Skeletal muscle cell (primary cell): ENCODE measurements around the gene PVALB.
"Not testable (repeated sequence)": the region's sequence is repeated elsewhere in the genome, so short reads cannot be mapped to it uniquely, and the experiment has no call there.

Experiments used
- DNase-seq: peaks from one replicate; pipeline ENCODE4 v3.0.0-alpha.2; 2010; ENCODE audit warnings: low read depth
- H3K4me3 ChIP-seq: 2 replicates; pipeline ENCODE4 v1.5.1; 2011; ENCODE audit warnings: low read depth, mild to moderate bottlenecking, control low read depth, low read length, moderate library complexity

The PVALB gene

DNA sequence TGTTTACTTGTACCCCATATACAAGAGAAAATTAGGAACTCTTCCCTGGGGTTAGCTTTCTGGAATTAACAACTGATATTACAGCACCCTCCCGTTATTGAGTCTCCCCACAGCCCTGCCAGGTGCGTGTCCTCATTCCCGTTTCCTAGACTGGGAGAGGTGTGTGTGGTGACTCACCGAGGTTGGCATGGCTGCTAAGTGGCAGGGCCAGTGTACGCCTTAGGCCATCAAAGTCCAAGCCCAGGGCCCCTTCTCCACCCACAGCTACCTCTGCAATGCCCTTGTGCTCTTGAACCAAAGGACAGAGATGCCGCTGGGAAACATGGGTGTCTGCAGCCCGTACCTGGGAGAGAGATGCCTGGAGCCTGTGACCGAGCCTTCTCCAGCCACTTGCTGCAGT is 53.3 kb downstream of the PVALB start:
- H3K4me3 ChIP-seq: no peak overlapping the region
- DNase-seq: no peak

DNA sequence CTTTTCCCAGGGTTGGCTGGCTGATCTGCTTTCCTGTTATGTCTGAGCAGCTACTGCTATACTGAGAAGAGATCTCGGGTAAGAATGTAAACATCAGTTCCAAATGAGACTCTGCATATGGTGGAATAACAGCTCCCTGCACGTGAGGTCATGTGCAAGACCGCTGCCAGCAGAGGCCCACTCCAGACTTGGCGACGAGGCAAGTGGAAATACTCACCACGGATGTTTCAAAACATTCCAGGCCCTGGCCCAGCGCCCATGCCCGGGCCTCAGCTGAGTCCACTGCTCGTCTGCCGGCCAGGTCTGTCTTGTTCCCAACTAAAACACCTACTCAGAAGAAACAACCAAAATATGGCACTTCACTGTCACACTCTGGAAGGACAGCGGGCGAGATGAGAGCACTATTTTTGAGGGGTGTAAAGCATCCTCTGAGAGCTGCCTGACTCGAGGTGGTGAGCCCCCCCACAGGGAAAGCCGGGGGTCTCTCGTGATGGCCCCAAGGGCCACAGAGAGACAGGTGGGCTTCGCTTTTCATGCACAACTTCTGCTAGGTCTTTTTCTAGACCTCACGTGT is 54.1 kb downstream of the PVALB start:
- no peak for DNase-seq
- no peak overlapping the region for H3K4me3 ChIP-seq

- H3K4me3 ChIP-seq: no peak overlapping the region
- DNase-seq: no peak
Measured at GRCh38 chr22:36761553-36762240, 55.1 kb downstream of the PVALB start.

DNA sequence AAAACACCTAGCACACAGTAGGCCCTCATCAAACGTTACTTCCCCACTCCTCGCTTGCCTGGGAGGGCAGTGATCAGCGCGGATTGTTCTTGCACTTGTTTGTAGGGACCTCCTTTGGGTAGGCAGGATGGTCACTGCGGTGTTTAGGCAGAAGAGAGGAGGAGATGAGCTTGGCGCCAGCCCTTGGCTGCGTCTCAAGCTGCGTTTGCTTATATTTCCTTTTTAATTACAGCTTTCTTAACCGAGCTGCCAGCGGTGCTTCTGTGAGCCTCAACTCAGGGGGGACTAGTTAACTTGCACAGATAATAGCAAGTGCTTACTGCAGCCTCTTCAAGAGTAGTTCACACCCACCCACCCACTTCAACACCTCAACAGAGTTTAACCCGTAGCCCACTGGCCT is 56.0 kb downstream of the PVALB start:
- H3K4me3 ChIP-seq: no peak overlapping the region
- DNase-seq: no peak

DNA sequence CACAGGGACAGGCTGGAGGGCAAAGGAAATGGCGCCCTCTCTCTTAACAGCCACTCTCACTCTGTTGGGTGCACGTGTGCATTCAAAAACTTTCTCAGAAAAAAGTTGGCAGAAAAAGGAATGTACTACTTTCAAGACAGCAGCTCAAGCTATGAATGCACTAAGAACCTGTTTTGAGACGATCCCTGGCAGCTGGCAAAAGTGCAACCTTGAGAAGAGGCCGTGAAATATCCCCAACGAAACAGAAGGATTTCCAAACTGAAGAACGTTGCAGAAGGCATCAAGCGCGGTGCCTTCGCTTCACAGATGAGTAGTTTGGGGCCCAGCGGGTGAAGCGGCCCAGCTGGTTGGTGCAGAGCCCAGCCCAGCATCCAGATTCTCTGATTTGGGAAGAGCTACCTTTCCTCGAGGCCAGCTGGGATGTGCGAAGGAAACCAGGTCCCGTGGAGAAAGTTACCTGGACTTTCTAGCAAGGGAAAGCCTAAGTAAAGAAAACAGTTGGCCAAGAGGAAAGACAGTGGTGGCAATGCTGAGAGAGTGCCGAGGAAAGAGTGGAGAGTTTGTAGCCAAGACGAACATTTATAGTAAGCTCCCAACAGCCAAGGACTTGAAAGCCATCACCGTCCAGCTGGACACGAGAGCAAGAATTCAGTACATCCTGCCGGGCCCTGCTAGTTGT is 57.2 kb downstream of the PVALB start:
- H3K4me3 ChIP-seq: no peak overlapping the region
- DNase-seq: no peak

GRCh38 chr22:36758792-36759271 is 58.0 kb downstream of the PVALB start:
- DNase-seq: no peak
- H3K4me3 ChIP-seq: no peak overlapping the region

- no peak overlapping the region for H3K4me3 ChIP-seq
- DNase-seq: no peak
Measured at GRCh38 chr22:36757668-36758211, 59.1 kb downstream of the PVALB start.

DNA sequence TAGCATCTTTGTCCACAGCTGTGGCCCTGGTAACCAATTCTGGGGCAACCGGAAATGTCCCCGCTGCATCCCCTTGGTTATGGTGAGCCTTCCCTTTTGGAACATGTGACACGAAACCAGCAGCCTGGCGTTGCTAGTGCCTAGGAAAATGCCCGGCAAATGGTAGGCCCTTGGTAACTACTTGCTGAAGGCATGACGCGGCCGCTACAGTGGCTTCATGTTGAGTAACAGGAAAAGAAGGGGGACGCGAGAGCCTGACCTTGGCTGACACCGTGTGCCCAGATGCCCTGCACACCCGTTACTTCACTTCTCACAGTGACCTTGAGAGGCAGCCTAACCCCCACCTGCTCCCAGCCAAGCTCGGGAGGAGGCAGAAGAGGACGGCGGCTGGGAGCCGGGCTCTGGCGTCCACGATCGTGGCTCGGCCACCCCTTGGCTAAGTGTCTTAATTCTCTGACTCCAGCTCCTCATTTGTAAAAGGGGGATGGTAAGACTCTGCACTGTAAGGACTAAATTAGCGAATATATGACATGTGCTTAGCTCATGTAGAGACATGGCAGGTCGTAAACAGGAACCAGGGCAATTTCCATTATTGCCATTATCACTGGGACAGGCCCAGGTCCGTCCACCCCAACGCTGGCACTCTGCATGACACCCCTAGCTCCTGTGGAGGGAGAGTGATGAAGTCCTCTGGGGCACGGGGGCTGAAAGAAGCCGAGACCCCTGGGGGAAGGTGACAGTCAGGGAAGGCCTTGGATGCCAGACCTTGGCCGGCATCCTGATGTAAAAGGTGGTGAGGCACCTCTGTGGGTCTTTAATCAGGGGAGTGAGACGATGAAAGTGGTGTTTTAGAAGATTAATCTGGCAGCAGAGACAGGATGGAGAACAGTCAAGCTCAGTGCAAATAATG is 59.8 kb downstream of the PVALB start:
- no peak overlapping the region for H3K4me3 ChIP-seq
- DNase-seq: no peak

DNA sequence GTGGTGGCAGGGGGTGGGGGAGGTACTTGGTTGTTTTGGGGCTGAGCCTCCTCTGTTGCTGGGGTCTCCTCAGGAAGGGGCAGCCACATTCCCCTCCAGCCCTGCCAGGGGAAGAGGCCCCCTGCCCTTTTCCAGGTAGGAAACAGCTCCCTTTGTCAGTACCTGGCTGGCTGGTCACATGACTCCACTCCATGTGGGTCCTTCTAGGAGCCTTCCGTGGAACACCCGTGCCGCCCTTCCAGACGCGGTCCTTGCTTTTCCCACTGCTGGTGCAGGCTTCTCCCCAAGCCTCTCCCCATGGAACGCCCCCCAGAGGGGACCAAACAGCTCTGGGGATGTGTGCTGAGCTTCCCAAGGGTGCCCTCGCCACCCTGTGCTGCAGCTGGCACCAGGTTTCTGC is 60.8 kb downstream of the PVALB start:
- no peak overlapping the region for H3K4me3 ChIP-seq
- no peak for DNase-seq

GRCh38 chr22:36755316-36755715 is 61.5 kb downstream of the PVALB start:
- H3K4me3 ChIP-seq: no peak overlapping the region
- DNase-seq: no peak

GRCh38 chr22:36754881-36755280 is 62.0 kb downstream of the PVALB start:
- not testable (repeated sequence) for DNase-seq, H3K4me3 ChIP-seq

GRCh38 chr22:36753916-36754315 is 62.9 kb downstream of the PVALB start:
- DNase-seq: no peak

DNA sequence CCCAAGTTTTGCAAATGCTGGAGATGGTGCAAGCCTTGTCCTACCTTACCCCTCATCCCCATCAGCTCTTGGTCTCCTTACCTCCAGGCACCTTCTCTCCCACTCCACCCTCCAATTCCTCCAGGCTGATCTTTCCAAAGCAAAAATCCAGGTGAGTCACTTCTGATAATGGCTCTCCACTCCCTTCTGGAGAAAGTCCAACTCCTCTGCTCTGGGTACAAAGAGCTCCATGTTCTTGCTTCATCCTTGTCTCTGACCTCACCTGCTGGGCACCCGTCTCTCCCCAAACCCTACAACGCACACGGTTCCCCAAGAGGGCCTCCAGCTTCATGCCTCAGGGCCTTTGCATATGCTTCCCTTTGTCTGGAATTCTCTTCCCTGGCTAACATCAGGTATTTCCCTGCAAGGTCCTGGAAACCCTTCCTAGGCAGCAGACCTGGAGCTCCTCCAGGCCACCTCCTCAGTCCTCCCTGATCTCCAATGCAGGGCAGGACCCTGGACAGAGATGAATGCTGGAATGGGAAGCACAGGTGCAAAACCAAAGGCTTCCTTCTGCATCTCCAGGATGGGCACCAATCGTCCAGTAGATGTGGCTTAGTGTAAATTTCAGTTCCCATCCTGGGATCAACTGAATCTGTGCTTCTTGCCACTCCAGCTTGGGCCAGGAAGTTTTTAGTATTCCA is 63.6 kb downstream of the PVALB start:
- no peak overlapping the region for H3K4me3 ChIP-seq
- DNase-seq: no peak

More at GRCh38 chr22:36753916-36754315, 62.9 kb downstream of the PVALB start:
- H3K4me3 ChIP-seq: no peak overlapping the region
